NCI-H1092 (cell line): ENCODE results near the gene RAPGEF4.
"Not testable (repeated sequence)": the region's sequence is repeated elsewhere in the genome, so short reads cannot be mapped to it uniquely, and the experiment has no call there.

Experiments used
- DNase-seq: peaks from one replicate; lab custom pipeline; 2025; lab: John Stamatoyannopoulos, UW

RAPGEF4 gene

DNA sequence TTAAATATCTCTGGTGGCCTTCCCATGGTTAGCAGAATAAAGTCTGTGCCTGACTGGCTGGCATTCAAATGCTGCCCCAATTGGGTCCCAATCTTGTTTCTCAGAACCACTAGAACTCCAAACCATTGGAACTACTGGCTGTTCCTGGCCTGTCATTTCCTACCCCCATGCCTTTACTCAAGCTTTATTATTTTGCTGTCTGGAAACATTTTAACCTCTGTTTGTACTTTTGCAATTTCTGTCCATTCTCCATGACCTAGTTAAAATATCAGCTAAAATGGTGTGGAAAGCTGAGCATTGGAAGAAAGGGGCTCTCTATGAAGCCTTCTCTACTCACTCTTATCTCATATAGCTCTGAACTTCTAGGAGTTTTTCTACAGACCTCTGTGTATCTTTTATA is 38.7 kb downstream of the RAPGEF4 start:
- no peak for DNase-seq

DNA sequence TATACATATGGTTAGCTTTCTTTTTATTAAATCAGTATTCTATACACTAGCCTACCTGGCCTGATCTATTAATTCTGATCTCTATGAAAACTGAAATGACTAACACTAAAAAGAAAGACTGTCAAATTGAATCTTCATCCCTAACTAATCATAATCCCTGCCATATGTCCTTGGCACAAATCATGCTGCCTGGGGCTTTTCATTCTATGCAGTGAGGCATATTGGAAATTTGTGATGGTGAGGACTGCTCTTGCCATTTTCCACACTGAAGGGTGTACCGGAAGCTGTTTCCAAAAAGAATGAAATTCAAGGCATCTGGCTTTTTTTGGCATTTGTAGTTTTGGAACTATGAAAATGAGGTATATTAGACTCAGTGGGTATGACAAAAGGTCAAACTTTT is 39.7 kb downstream of the RAPGEF4 start:
- no peak for DNase-seq

DNA sequence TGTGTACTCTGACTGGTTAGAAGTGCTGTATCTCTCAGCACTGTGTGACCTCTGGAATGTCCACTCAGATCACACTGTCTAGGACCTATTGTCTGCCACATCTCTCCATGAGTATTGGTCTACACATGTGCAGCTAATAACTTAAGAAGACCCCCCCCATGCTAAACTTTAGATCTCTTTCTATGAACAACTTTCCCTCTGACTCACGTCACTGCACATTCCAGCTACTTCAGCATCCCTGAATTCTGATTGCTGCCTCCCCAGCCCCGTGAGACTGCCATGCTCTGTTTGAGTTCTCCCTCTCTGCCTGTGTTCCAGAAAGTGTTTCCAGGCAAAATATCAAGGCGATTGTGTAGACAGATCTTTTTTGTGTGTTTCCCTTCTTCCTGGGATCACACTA is 41.8 kb downstream of the RAPGEF4 start:
- DNase-seq: no peak

DNA sequence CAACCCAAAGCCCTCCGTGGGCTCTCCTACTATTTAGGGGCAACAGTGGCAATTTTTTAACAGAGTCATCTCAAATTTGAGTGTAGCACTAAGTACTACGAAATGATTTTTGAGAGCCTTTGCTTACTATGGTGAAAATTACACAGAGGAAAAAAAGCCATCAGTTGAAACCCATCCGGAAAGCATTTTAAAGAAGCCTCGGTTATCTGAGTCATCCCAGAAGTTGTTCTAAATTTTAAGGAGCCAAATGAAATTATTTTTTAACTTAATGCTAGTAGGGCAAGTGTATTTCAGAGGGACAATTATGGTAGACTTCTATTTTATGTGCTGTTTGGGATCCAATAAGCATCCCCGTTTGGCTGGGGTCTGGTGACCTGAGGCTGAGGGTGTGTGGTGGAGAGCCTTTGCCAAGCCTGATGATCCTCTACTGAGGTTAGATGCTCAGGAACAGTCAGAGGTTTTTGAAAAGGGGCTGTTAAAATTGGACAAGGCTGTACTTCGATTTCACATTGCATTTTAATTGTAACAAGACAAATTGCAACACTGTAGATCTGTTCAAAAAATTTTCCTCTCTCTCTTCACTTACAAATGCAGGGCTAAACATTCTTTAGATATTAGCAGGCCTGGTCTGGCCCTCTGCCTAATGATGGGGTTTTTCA is 47.0 kb downstream of the RAPGEF4 start:
- DNase-seq: no peak

DNA sequence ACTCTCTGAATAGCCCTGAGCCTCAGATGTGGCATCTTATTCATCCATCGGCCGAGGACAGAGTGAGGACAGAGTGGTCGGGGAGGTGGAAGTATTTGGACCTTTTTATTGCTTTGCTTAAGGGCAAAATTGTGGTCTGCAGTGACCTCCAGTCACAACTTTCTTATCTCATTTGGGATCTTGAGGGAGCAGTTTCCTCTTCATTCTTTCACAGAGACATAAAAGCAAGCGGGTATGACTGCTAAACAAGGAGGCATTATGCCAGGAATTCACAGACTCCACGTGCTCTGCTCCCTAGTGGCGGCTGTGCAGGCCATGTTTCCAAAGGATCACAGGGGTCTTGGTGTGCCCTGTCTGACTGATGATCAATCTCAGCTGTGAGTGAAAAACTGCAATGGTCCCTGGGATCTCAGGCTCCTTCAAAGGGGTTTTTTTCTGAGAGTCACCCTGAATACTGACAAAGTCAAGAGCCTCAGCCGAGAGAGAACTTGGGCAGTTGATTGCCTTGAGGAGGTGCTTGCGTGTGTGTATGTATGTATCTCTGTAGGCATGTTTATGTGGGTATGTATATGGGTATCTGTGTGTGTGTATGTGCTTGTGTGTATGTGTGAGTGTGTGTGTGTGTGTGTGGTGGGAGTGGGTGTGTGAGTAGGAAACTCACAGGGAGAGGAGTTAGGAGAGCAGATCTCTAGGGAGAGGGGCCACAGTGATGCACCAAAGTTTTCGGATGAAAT is 47.7 kb downstream of the RAPGEF4 start:
- DNase-seq: no peak

DNA sequence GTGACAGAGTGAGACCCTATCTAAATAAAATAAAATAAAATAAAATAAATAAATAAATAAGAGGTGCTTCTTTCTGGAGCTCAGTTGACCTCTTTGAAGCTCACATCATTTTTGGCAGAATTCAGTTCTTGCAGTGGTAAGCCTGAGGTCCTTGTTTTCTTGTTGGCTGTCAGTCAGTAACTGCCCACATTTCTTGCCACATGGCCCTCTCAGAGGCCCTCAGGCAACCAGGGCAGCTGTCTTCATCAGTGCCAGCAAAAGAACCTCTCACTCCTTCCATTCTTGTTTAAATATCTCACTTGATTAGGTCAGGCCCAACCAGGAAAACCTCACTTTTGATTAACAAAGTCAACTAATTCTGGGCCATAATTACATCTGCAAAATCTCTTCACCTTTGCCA is 53.2 kb downstream of the RAPGEF4 start:
- DNase-seq: no peak

DNA sequence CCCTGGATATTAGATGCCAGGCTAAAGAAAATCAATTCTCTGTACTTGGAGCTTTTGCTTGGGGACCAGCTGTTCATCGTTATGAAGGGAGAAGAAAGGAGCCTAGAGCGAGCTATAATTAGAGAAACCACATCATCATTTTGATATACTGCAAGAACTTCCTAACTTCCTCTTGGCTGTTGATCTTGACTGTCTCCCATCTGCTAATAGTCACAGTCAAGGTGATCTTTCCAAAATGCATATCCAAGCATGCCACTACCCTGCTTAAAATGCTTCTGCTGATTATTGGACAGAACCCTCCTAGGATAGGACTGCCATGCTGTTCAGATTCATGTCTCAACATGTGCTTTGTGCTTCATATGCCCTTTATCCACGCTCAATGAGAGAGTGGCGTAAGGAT is 54.8 kb downstream of the RAPGEF4 start:
- DNase-seq: no peak

DNA sequence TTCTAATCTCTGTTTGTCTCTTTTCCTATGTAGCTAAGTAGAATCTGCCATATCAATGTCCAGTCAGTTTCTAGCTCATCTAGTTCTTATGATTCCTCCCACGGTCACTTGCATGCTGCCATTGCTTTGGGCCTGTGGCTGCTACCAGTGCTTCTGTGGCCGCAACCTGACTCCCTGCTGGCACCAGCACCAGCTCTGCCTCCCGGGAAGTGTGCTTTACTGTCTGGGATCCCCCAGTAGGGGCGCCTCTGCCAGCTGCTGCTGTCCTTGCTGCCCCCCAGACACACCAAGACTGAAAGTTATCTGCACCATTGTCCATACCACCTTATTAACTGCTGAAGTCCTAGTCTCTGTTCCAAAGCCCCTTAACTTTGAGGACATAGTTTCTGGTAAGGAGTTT is 56.3 kb downstream of the RAPGEF4 start:
- no peak for DNase-seq

DNA sequence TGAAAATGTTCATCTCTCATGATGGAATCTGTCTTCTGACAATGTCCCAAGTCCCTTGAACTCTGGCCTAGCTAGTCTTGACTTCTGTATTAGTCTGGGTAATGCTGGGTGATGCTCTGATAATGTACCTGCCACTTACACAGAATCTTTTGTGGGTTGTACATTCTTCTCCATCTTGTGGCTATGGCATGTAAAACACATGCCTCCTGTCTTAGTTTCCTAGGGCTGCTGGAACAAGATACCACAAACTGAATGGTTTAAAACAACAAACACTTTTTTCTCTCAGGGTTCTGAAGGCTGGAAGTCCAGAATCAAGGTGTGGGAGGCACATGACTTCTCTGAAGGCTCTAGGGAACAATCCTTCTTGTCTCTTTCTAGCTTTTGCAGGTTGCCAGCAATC is 57.1 kb downstream of the RAPGEF4 start:
- no peak for DNase-seq

DNA sequence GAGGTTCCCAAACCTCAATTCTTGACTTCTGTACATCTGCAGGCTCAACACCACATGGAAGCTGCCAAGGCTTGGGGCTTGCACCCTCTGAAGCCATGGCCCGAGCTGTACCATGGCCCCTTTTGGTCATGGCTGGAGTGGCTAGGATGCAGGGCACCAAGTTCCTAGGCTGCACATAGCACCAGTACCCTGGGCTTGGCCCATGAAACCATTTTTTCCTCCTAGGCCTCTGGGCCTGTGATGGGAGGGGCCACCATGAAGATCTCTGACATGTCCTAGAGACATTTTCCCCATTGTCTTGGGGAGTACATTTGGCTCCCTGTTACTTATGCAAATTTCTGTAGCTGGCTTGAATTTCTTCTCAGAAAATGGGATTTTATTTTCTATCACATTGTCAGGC is 67.7 kb downstream of the RAPGEF4 start:
- not testable (repeated sequence) for DNase-seq

DNA sequence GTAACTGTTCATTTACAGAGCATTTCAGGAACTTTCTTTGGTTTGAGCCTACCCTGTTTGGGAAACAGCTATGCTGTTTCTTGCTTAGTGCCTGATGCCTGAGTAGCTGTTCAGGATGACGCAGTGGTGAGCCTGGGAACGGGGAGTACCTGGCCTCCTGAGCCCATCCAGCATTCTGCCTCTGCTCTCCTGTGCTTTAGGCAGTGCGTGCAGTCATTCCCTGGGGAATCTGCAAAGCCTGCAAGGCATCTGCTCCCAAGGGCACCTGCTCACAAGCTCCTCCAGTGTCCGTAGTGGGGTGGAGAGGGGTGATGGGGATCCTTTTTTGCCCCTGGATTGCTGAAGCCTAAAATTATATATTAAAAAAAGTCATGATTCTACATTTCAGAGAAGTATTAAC is 68.8 kb downstream of the RAPGEF4 start:
- DNase-seq: no peak

DNA sequence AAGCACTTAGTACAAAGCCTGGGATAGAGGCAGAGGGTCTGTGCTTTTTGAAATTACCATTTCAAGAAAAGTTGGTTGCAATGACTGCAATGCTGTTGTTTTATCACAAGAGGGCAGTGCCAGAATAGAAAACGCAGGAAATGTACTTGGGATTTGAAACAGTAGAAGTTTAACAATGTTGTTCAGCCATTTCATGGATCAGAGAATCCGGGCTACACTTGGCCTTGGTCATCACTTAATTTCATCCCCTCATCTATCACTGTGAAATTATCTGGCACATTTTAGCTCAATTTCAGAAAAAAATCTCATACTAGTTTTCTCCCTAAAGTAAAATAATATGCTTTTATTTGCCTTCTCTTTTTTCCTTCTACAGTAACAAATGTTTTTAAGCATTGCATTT is 70.8 kb downstream of the RAPGEF4 start:
- DNase-seq: no peak

DNA sequence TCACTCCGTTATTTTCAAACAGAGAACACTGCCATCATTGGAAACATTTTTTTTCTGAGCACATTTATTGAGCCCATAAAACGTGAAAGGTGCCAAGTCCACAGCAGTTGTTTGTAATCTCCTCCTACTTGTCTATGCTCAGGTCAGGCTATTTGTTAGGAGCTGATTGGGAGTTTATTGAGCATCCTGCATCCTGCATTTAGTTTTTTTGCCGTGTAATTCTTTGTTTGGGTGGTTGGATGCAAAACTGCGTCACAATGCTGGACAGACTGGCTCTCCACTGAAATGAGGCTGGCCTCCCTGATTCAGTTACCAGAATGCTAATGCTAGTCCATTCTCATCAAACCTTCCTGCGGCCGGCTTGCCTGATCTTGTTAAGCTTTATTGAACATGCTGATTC is 71.4 kb downstream of the RAPGEF4 start:
- no peak for DNase-seq

DNA sequence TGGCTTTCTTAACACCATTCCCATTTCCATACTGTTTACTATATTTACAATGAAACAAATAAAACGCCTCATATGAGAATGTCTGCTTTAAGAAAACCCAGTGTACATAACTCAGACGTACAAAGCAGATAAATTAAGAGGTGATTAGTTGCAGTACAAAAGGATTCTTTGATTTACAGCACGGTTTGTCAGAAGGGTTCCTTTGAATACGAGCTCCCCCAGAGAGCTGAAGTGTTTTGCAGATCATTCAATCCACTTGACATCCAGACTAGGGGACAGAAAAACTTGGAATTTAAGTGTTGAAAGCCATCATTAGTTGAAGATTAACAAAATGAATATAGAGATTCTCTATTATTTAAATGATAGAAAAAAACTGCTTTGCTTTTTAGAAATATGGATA is 72.5 kb downstream of the RAPGEF4 start:
- DNase-seq: no peak

DNA sequence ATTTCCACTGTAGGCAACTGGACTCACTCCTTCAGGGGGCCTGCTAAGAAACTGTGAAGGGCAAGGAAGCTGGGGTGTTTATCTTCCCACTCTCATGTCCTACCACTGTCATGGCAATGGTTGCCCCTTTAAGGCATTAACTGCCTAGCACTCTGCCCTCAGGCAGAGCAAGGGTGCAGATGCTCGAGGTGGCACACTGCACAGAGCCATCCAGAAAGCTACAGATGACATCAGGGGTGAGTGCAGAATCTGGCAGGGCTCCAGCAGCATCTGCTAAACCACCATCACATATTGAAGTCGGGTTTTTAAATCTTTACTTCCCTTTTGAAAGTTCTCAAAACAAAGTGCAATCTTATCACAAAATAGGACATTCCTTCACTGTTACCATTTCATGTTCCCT is 75.4 kb downstream of the RAPGEF4 start:
- DNase-seq: no peak

DNA sequence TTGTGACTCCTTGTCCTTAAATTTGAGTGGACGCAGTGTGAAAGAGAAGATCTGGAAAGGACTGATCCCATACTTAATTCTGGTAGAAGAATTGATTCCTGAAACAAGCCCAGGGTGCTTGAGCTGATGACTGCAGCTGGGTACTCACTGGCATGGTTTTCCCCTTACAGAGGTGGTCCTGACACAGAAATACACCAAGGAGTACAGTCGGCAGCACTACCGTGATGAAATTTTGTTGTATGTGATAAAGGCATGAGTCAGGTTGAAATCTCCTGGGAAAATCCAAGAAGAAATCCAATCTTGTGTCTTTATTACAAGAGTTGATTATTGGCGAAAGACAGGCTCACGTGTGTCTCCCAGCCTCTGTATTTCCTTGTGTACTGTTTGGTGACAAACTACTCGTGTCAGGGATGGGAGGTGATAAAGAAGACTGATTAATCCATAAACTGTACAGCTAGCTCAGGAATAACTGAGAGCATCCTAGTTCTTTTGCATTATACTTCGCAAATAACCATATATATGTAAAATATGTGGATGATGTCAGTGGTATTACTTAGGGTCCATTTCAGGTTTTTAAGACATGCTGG is 76.6 kb downstream of the RAPGEF4 start:
- no peak for DNase-seq

DNA sequence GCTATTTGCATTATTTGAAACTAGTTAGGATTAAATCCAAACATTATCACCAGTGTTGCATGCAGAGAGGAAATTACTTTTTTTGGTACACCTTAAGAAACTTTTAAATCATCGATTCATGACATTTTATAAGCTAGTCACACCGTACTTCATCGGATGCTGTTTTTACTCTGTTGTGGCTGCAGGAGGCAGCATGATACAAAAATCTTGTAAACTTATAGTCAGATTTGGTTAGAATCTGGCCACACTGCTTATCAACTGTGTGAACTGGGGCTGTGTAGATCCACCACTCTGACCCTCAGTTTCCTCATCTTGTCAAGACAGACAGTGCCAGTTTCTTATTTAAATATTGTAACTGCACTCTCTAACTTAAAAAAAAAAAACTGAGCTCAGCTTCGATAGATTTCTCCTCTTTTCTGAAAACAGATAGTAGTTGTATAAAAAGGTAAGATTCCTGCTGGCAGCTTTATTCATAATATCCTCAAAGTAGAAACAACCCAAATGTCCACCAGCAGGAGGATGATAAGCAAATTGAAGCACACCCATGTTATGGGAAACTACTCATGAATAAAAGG is 77.8 kb downstream of the RAPGEF4 start:
- no peak for DNase-seq

DNA sequence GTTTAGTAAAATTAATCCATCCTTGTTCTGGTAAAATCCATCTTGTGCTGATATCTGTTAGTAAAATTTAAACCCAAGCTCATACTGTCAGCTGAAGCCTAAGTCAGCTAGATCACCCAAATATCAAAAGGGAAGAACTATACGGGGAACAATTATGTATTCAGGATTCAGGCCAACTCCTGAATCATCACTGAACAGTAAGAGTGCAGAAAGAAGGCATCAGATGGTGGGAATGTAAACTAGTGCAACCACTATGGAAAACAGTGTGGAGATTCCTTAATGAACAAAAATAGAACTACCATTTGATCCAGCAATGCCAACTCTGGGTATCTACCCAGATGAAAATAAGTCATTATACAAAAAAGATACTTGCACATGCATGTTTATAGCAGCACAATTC is 81.8 kb downstream of the RAPGEF4 start:
- no peak for DNase-seq

DNA sequence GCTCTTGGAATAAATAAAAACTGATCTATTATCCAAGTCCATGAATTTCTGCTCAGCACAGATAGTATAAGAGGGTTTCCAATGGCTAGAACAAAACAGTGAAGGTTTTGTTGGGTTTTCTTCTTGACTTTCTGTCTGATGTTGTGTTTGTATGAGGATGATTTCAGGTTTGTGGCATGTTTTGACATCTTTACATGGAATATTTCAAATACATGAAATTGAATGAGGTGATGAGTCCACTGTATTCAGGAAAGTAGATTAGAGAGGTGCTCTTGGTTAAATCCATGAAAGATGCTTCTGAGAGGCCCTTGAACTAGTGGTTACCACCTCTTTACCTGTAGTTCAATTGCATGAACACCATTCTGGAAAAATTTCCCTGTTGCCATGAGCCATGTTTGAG is 84.3 kb downstream of the RAPGEF4 start:
- no peak for DNase-seq

DNA sequence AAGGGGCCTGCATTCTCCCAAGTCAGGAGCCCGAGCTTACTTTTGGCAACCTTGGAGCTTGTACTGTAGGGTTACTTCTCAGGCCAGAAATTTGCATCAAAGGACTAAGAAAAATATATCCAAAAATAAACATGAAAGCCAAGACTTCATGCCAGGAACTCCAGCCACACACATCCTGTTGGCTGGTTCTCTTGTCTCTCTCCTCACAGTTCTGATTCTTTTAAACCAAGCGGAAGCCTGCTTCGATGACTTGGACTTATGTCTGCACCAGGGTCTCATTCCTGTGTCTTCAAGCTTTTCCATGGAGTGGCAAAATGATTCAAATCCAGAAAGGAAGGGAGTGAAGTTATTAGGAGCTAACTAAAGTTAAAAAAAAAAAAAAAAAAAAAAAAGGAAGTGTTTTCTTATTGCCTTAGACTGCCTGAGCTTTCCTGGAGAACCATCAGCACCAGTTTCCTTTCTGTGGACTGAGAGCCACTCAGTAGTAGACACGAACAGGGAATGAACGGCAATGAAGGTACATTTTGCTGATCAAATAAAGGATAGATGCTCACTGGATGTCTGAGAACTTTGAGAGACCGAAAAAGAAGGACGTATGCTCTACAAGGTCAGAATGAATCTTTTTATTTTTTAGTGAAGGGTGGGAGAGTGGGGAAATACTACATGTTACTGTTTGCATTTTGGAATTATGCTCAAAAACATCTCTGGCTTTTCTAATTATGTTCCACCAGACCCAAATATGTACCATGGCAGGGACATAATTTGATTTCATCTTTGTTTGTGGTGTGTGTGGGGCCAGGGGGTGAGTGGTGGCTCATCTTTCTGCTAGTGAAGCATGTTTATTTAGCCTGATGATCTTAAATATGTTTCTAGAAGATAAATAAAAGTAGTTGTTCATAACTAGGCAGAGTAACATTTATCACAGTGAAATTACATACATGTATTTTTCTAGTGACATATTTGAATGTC is 86.0 kb downstream of the RAPGEF4 start:
- no peak for DNase-seq

DNA sequence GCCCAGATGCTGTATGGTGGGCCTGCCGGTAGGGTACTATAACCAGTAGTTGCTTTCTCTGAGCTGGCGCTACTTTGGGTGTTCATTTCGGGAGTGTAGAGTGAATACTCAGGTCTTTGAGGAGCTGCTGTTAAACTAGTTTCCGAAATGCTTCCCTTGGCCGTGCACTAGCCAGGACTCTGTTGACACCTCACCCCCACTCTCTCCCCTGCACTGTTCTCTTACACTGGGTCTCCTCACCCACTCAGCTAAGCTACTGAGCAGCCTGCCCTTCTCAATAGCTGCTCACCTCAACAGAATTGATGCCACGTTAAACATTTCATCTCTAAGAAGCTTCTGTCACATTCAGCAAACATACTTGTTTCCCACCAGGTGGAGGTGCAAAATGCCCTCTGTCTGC is 86.9 kb downstream of the RAPGEF4 start:
- no peak for DNase-seq

DNA sequence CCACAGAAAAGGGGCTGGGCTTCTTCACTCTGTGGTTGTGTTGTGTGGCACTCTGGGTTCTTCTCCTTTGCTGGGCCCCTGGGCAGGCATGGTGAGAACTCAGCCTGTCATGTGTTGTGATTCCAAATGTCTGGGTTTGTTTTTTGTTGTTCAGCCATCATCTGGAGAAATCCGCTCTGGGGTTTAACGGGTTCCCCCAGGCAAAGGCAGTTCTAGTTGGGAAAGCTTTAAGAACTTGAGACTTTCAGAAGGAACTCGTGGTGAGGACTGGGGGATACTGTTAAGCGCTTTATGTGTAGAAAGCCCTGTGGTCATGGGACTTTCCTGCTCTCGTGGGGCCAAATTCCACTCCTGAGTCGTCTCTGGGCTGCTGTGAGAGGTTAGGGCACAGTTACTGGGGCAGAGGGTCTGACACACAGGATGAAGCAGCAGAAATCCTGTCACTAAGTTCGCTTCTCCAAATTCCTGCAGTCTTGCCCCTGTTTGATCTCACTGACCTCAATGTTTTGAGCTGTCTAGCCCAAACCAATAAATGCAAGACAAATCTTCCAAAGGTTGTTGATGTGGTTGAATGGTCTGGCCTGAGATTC is 87.7 kb downstream of the RAPGEF4 start:
- no peak for DNase-seq
